HG03571 (cell line): ENCODE data around the gene CDC37L1.

Experiments used
- ATAC-seq: cut with Tn5 transposase; IDR thresholded peaks from one replicate; pipeline ENCODE4 v1.9.1; 2021; ENCODE audit not compliant: unreplicated experiment

CDC37L1 gene

GRCh38 chr9:4709380-4709779 is 30.0 kb downstream of the CDC37L1 start:
- ATAC-seq: no peak

- no peak for ATAC-seq
These were observed 34.5 kb downstream of the CDC37L1 start for GRCh38 chr9:4713849-4714248.

DNA sequence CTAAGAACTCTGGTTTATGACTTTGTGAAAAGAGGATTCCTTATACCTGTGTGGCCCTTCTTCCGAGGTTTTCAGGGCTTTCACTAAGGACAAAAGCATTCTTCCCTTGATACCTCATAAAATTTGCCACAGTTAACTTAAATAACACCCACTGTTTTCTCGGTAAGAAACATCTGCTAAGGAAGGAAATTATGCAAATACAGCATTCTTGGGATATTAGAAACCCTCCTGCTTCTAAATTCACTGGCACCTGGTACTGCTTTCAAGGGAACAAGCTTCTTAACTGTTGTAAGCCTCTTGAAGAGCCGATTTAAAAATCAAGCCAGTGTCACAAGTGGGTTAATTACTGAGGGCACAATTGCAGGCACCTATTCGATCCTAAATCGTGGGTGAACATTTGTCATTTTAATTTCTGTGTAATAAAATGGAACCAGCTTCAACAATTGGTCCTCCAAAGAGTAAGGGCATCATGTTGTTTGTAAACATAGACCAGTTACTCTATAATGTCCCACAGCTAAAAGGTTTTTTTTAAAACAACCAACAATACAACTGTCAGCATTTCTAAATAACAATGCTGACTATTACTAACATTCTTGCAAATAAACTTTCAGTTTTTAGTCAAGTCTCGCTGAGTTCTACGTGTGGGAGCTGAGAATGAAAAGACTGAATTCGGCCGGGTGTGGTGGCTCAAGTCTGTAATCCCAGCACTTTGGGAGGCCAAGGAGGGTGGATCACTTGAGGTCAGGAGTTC is 35.1 kb downstream of the CDC37L1 start:
- ATAC-seq: no peak

GRCh38 chr9:4716163-4716562 is 36.8 kb downstream of the CDC37L1 start:
- no peak for ATAC-seq

GRCh38 chr9:4717815-4718214 is 38.4 kb downstream of the CDC37L1 start:
- no peak for ATAC-seq

- ATAC-seq: no peak
These were observed 39.5 kb downstream of the CDC37L1 start for GRCh38 chr9:4718911-4719310.

- no peak for ATAC-seq
These were observed 42.4 kb downstream of the CDC37L1 start for GRCh38 chr9:4721736-4722135.

DNA sequence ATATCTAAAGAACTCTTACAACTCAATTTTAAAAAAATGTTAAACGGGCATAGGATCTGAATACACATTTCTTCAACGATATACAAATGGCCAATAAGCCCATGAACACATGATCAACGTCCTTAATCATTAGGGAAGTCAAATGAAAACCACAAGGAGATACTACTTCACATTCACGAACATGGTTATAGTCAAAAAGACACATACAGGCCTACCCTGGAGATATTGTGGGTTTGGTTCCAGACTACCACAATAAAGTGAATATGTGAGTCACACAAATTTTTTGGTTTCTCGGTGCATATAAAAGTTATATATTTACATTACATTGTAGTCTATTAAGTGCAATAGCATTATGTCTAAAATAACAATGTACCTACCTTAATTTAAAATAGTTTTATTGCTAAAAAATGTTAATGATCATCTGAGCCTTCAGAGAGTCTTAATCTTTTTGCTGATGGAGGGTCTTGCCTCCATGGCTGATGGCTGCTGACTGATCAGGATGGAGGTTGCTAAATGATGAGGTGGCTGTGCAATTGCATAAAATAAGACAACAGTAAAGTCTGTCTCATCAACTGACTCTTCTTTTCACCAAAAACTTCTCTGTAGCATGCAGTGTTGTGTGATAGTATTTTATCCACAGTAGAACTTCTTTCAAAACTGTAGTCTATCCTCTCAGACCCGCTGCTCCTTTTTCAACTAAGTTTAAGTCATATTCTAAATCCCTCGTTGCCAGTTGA is 46.5 kb downstream of the CDC37L1 start:
- ATAC-seq: no peak

- no peak for ATAC-seq
These were observed 48.2 kb downstream of the CDC37L1 start for GRCh38 chr9:4727593-4727992.

DNA sequence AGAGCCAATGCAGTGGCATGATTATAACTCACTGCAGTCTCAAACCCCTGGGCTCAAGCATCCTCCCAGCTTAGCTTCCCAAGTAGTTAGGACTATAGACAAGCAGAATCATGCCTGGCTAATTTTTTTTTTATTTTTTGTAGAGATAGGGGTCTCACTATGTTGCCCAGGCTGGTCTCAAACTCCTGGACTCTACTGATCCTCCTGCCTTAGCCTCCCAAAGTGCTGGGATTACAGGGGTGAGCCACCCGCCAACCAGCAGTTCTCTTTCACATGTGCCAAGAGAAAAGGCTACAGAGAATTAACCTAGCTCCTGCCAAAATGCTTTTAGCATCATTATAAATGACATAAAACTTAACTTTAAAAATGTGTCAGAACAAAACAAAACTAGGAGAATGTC is 53.5 kb downstream of the CDC37L1 start:
- ATAC-seq: no peak

DNA sequence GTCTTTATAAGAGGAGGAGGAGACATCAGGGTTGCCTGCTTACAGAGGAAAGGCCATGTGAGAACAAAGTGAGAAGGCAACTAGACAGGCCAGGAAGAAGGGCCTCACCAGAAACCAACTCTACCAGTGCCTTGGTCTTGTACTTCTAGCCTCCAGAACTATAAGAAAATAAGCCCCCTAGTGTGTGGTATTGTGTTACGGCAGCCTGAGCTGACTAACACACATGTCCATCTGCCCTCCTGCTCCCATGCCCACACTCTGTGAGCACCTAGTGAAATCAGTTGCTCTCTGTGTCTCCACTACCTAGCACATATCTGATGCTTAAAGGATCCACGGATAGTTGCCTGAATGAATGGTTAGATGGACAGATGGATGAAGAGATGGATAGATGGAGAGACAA is 54.8 kb downstream of the CDC37L1 start:
- ATAC-seq: no peak

- no peak for ATAC-seq
These were observed 59.7 kb downstream of the CDC37L1 start for GRCh38 chr9:4738866-4739586.

- no peak for ATAC-seq
These were observed 60.4 kb downstream of the CDC37L1 start for GRCh38 chr9:4739587-4740387.

DNA sequence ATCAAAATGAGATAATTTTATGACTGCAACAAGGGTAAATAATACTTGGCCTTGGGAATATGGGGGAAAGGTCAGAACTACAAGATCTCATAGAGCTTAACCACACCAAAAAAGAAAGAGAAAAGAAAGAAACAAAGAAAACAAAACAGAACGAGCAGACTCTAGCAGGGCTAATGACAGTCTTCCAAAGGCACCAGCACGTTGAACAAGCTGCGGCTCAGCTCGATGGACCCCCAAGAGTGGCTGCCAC is 60.9 kb downstream of the CDC37L1 start:
- no peak for ATAC-seq

DNA sequence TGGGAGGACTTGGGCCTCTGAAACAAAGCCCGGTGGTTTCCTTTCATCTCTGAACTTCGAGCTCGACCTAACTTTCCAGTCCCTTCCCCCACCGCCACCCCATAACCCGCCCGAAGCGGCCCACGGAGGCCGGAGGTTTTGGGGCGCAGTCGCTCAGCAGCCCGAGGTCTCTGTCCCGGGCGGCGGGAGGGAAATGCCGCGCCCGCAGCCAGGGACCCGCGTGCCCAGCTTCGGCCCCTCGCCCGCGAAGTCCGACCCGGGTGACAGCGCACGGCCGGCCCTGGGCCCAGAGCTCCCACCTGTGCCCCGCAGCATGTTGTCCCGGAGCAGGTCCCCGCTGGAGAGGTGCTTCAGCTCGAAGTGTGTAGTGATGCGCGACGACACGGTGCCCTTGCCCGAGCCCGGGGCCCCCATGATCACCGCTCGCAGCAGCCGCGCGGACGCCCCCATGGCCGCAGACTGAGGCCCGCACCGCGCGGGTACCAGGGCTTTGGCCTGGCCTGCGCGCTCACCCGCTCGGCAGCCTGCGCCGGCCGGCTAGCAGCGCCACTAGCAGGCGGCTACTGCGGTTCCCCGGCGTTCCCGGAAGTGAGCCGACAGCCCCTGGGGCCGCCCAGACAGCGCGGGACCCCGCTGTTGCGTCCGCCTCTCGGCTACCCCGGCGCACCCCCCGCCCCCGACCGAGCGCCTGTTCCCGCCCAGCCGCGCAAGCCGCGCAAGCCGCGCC is 61.4 kb downstream of the CDC37L1 start, which contains the start of gene AK3:
TSS of gene AK3 (minus strand) at position 565 of the 727 bp plus-strand sequence. CDS start at position 450, 115 bp downstream.
- ATAC-seq: peak; percentile 87

GRCh38 chr9:4741365-4742089 is 62.2 kb downstream of the CDC37L1 start:
- no peak for ATAC-seq

GRCh38 chr9:4742246-4742645 is 62.9 kb downstream of the CDC37L1 start:
- ATAC-seq: no peak

- no peak for ATAC-seq
These were observed 63.9 kb downstream of the CDC37L1 start for GRCh38 chr9:4743131-4743875.
